ENCODE data around the gene GNG2.

DNA sequence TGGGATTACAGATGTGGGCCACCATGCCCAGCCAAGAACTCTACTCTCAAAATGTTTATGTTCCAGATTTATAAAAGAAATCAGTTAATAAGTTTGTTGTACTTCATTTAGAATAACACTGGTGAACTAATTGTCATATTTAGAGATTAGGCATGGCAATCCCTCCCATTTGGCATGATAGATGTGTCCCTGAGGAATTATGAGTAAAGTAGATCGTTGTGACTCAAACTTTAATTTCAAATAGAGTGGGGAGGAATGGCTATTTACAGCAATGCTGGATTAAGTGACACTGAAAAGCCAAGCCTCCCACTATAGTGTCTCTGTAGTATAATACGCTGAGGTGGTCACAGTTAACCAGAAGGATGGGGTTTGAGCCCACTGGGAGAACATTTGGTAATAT, 89.6 kb downstream of the GNG2 start:
- no peak for TF ChIP-seq POLR2AphosphoS5 (IDR thresholded peaks at IDR 0.05; ENCODE audit: low read depth, low read length)
- TF ChIP-seq SIN3A (IDR thresholded peaks at IDR 0.05; ENCODE audit: borderline replicate concordance, insufficient read depth, low read length): no peak
- TF ChIP-seq TAF1 (IDR thresholded peaks at IDR 0.05; ENCODE audit: borderline replicate concordance, insufficient read depth, low read length): no peak
